Naive thymus-derived CD4-positive, alpha-beta T cell (primary cell): ENCODE measurements around the gene HEBP2. TPM values are rescaled to one million over a fixed set of nuclear protein-coding genes. Genes with fewer than 3 reads are reported as not detected.
A peak's percentile ranks its signal among the peaks of the same experiment; 100 is the strongest.

Source experiments
- ATAC-seq: fragments of 150-1000 bp; cut with Tn5 transposase; 2 replicates; pipeline ENCODE4 v1.10.0; 2021; ENCODE audit warnings: mild to moderate bottlenecking, moderate library complexity
- CTCF ChIA-PET: fragments of 350-600 bp; sonication (Branson Sonifier 250); formaldehyde crosslinking; loops from one replicate; lab custom pipeline; 2021; ENCODE audit warnings: antibody characterized with exemption; lab: Charles Lee
- POLR2A ChIA-PET: fragments of 350-600 bp; sonication (Branson Sonifier 250); formaldehyde crosslinking; loops from one replicate; lab custom pipeline; 2021; ENCODE audit warnings: antibody characterized with exemption, inconsistent platforms; lab: Charles Lee
- DNase-seq, 9 donors: peaks; one replicate each; pipeline versions ENCODE4 v3.0.0 to v3.0.0-alpha.2; 2020 to 2022; ENCODE audit warnings: mixed read lengths in 1 of 9
- H3K27ac ChIP-seq: one replicate; pipeline ENCODE4 v1.7.0; 2013; ENCODE audit warnings: mild to moderate bottlenecking, low read depth, low read length, moderate library complexity
- H3K27me3 ChIP-seq, 2 donors: one replicate each; pipeline ENCODE4 v1.7.0; 2013; ENCODE audit warnings: low read length in 2 of 2, mild to moderate bottlenecking in 2 of 2, moderate library complexity in 2 of 2; ENCODE audit not compliant: control insufficient read depth in 2 of 2, insufficient read depth in 2 of 2
- H3K36me3 ChIP-seq, 3 experiments: 1 replicate in 2 of 3; 2 replicates in 1 of 3; pipeline ENCODE4 v1.7.0; 2013; ENCODE audit warnings: low read length in 3 of 3, mild to moderate bottlenecking in 3 of 3, moderate library complexity in 1 of 3; ENCODE audit not compliant: insufficient read depth in 3 of 3, control insufficient read depth in 2 of 3
- H3K4me1 ChIP-seq, 2 donors: one replicate each; pipeline ENCODE4 v1.7.0; 2013; ENCODE audit warnings: low read length in 2 of 2, mild to moderate bottlenecking in 2 of 2, moderate library complexity in 1 of 2; ENCODE audit not compliant: control insufficient read depth in 2 of 2, insufficient read depth in 2 of 2
- H3K4me3 ChIP-seq: 2 replicates; pipeline ENCODE4 v1.7.0; 2013; ENCODE audit warnings: mild to moderate bottlenecking, low read length
- H3K9me3 ChIP-seq, 3 experiments: 1 replicate in 2 of 3; 2 replicates in 1 of 3; pipeline ENCODE4 v1.7.0; 2013; ENCODE audit warnings: low read length in 3 of 3; ENCODE audit not compliant: control insufficient read depth in 2 of 3
- H3K27ac Mint-ChIP-seq, 9 donors: one replicate each; pipeline ENCODE4 v1.8.0; 2020 to 2022; ENCODE audit warnings: mixed read lengths in 9 of 9, mild to moderate bottlenecking in 8 of 9, moderate library complexity in 5 of 9, inconsistent platforms in 2 of 9
- H3K27me3 Mint-ChIP-seq, 5 donors: one replicate each; pipeline ENCODE4 v1.8.0; 2021 to 2022; ENCODE audit warnings: mixed read lengths in 5 of 5, mild to moderate bottlenecking in 1 of 5
- H3K36me3 Mint-ChIP-seq, 5 donors: one replicate each; pipeline ENCODE4 v1.8.0; 2020 to 2022; ENCODE audit warnings: mixed read lengths in 5 of 5, mild to moderate bottlenecking in 3 of 5, inconsistent platforms in 1 of 5
- H3K4me1 Mint-ChIP-seq, 7 donors: one replicate each; pipeline ENCODE4 v1.8.0; 2020 to 2022; ENCODE audit warnings: mixed read lengths in 7 of 7, mild to moderate bottlenecking in 3 of 7, inconsistent platforms in 1 of 7
- H3K4me3 Mint-ChIP-seq, 10 donors: one replicate each; pipeline ENCODE4 v1.8.0; 2020 to 2022; ENCODE audit warnings: mild to moderate bottlenecking in 10 of 10, mixed read lengths in 10 of 10, moderate library complexity in 6 of 10, inconsistent platforms in 2 of 10
- H3K9me3 Mint-ChIP-seq, 11 donors: one replicate each; pipeline ENCODE4 v1.8.0; 2020 to 2022; ENCODE audit warnings: mixed read lengths in 11 of 11, mild to moderate bottlenecking in 4 of 11, inconsistent platforms in 1 of 11, moderate library complexity in 1 of 11
- intact Hi-C, 2 donors: fragments of 100-400 bp; cut with micrococcal nuclease; formaldehyde crosslinking; loops; one replicate each; pipeline ENCODE4 v1.15.1; 2023
- polyA plus RNA-seq, 2 donors: library from polyadenylated mRNA; unstranded; fragments of 300-500 nt; fragmentation: Illumina TruSeq; gene quantifications; one replicate each; pipeline ENCODE4 v1.2.3, GENCODE V29; 2021
- total RNA-seq, 6 experiments: library from RNA in 5 of 6; stranded (reverse) in 5 of 6; gene quantifications; 1 replicate in 5 of 6; 2 replicates in 1 of 6; pipeline ENCODE4 v1.2.3 and lab custom pipeline; 2021 to 2026

The HEBP2 gene
- total and polyA plus RNA-seq, 7 experiments from 2014 or later = 24.9 to 50.7 (median 41.0) TPM

DNA sequence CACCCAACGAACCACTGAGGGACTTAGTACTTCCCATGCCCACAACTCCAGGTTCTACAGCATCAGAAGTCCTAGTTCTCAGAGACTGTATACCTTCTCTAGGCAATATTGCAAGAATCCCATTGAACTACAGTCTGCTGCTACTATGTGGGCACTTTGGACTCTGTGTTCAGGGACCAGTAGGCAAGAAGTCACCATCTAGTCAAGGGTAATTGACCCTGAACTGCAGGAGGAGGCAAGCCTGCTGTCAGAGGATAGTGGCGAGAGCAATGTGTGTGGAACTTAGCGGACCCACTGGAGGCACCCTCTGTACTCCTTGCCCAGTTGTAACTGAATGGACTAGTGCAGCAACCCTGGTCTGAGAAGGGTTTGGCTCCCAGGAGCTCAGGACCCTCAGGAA is 15.7 kb downstream of the HEBP2 start:
- no peak for DNase-seq
- H3K4me1 Mint-ChIP-seq = peaks cover 6 to 17% (median 9%) of the 10 kb centered on the region in 7 donors
- Histone ChIP-seq H3K27me3 (no peaks in the 10 kb centered on the region), H3K36me3 (peaks cover 0 to 41% (median 0%) of the 10 kb centered on the region in 3 experiments), H3K9me3 (no peaks in the 10 kb centered on the region), H3K27ac (no peak overlapping the region), H3K4me1 (no peaks in the 10 kb centered on the region), H3K4me3 (no peak overlapping the region)
- H3K9me3 Mint-ChIP-seq = peaks cover 0 to 7% (median 1%) of the 10 kb centered on the region in 11 donors
- CTCF ChIA-PET = no interaction called here
- peaks cover 23 to 56% (median 37%) of the 10 kb centered on the region in 5 donors for H3K36me3 Mint-ChIP-seq
- intact Hi-C loops = loop anchor here in 1 of 2 donors (10.0 kb wide), 1 partner anchor 345 kb away; no protein-coding TSS in a partner anchor
- ATAC-seq = no peak
- no peaks in the 10 kb centered on the region for H3K27me3 Mint-ChIP-seq
- no peak overlapping the region for H3K4me3 Mint-ChIP-seq
- POLR2A ChIA-PET = interaction anchor here (0.5 kb wide), 1 partner anchor 32 kb away, joined by 3 read pairs; no protein-coding TSS in a partner anchor
- H3K27ac Mint-ChIP-seq = peak overlapping the region in 1 of 9 donors; percentile 12

DNA sequence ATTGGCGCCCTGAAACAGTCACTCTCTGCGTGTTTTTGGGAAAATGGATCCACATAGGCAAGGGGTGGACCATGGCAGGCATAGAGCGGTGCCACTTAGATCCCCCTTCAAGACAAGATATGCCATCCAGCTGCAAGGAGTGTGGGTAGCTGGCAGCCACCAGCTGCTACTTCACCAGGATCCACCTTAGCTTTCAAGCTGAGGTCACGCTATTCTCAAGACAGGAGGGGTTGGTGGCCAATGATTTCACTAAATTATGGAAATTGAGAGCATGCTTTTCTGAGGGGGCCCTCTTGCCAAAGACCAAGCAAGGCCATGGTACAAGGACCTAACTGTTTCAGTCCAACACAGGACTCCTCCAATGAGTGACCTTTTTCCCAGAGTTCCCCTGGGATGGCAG is 16.3 kb downstream of the HEBP2 start:
- Histone ChIP-seq H3K27ac (no peak overlapping the region), H3K36me3 (peaks cover 0 to 36% (median 0%) of the 10 kb centered on the region in 3 experiments), H3K4me3 (no peak overlapping the region), H3K9me3 (no peaks in the 10 kb centered on the region), H3K27me3 (no peaks in the 10 kb centered on the region), H3K4me1 (no peaks in the 10 kb centered on the region)
- peaks cover 0 to 7% (median 1%) of the 10 kb centered on the region in 11 donors for H3K9me3 Mint-ChIP-seq
- ChIA-PET POLR2A (interaction anchor here (0.5 kb wide), 1 partner anchor 33 kb away, joined by 3 read pairs; no protein-coding TSS in a partner anchor), CTCF (no interaction called here)
- H3K4me1 Mint-ChIP-seq = peaks cover 6 to 17% (median 9%) of the 10 kb centered on the region in 7 donors
- H3K27ac Mint-ChIP-seq = peak overlapping the region in 1 of 9 donors; percentile 15
- DNase-seq (no peak), ATAC-seq (no peak)
- peaks cover 19 to 51% (median 37%) of the 10 kb centered on the region in 5 donors for H3K36me3 Mint-ChIP-seq
- H3K4me3 Mint-ChIP-seq = no peak overlapping the region
- intact Hi-C loops = loop anchor here in 1 of 2 donors (10.0 kb wide), 1 partner anchor 344 kb away; no protein-coding TSS in a partner anchor
- no peaks in the 10 kb centered on the region for H3K27me3 Mint-ChIP-seq

DNA sequence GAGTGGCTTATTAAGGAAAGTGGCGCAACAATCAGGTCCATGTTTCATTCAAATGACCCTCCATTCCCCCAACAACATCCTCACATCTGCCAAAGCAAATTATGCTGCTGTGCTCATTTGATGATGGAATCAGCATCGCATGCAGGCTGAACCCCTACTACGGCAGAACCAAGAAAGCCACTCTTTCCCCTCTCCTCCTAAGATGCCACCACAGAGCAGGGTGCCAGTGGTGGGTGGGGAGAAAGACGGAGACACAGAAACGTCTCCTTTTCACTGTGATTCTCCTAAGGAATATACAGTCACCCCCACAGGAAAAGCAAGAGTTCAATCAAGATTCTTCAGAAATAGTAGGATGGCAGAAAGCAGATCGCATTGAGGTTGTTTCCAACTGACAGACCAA is 17.1 kb downstream of the HEBP2 start:
- H3K9me3 Mint-ChIP-seq = peaks cover 0 to 7% (median 1%) of the 10 kb centered on the region in 11 donors
- ATAC-seq (no peak), DNase-seq (no peak)
- intact Hi-C loops = loop anchor here in 1 of 2 donors (10.0 kb wide), 1 partner anchor 344 kb away; no protein-coding TSS in a partner anchor
- Histone ChIP-seq H3K4me1 (no peaks in the 10 kb centered on the region), H3K36me3 (peaks cover 0 to 29% (median 0%) of the 10 kb centered on the region in 3 experiments), H3K9me3 (no peaks in the 10 kb centered on the region), H3K27me3 (no peaks in the 10 kb centered on the region), H3K27ac (no peak overlapping the region), H3K4me3 (no peak overlapping the region)
- ChIA-PET POLR2A (no interaction called here), CTCF (no interaction called here)
- peaks cover 18 to 47% (median 34%) of the 10 kb centered on the region in 5 donors for H3K36me3 Mint-ChIP-seq
- peaks cover 6 to 17% (median 9%) of the 10 kb centered on the region in 7 donors for H3K4me1 Mint-ChIP-seq
- no peak overlapping the region for H3K4me3 Mint-ChIP-seq
- peak overlapping the region in 2 of 9 donors; percentile 15 to 35 for H3K27ac Mint-ChIP-seq
- H3K27me3 Mint-ChIP-seq = no peaks in the 10 kb centered on the region

DNA sequence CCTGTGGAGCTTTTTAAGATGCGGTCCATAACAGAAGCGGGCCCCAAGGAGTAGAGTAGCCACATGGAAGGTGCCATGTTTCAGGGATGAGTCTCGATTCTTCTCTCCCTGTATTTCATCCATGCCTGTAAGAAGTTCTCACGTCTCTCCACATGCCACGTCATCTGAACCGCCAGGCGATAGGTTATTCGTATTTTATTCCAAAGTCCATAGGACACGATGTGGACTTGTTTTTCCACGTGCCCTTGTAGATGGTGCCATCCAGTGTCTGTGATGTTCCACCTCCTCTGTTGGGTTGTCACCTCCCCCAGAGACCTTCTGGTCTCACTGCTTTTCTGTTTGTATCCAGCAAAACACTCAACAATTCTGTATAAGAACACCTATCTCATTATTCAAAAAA is 17.6 kb downstream of the HEBP2 start:
- ChIA-PET CTCF (no interaction called here), POLR2A (no interaction called here)
- H3K36me3 ChIP-seq = peaks cover 0 to 24% (median 0%) of the 10 kb centered on the region in 3 experiments
- DNase-seq (no peak), ATAC-seq (no peak)
- H3K9me3 ChIP-seq = no peaks in the 10 kb centered on the region
- peaks cover 15 to 42% (median 29%) of the 10 kb centered on the region in 5 donors for H3K36me3 Mint-ChIP-seq
- no peaks in the 10 kb centered on the region for H3K27me3 ChIP-seq
- intact Hi-C loops = loop anchor here in 1 of 2 donors (2.0 to 10.0 kb wide), 2 partner anchors 17 to 343 kb away; partner anchors contain the start of gene HEBP2
- no peak overlapping the region for H3K27ac Mint-ChIP-seq
- H3K27me3 Mint-ChIP-seq = no peaks in the 10 kb centered on the region
- peaks cover 6 to 17% (median 9%) of the 10 kb centered on the region in 7 donors for H3K4me1 Mint-ChIP-seq
- H3K27ac ChIP-seq = no peak overlapping the region
- no peak overlapping the region for H3K4me3 ChIP-seq
- H3K9me3 Mint-ChIP-seq = peaks cover 0 to 7% (median 1%) of the 10 kb centered on the region in 11 donors
- no peak overlapping the region for H3K4me3 Mint-ChIP-seq
- no peaks in the 10 kb centered on the region for H3K4me1 ChIP-seq

- ATAC-seq = no peak
- H3K4me3 ChIP-seq = no peak overlapping the region
- H3K36me3 ChIP-seq = peaks cover 0 to 17% (median 0%) of the 10 kb centered on the region in 3 experiments
- Mint-ChIP-seq H3K27me3 (peaks cover 0 to 2% (median 0%) of the 10 kb centered on the region in 5 donors), H3K9me3 (peaks cover 0 to 5% (median 0%) of the 10 kb centered on the region in 11 donors), H3K36me3 (peaks cover 12 to 31% (median 16%) of the 10 kb centered on the region in 5 donors), H3K4me1 (peaks cover 6 to 17% (median 9%) of the 10 kb centered on the region in 7 donors), H3K27ac (no peak overlapping the region), H3K4me3 (no peak overlapping the region)
- H3K9me3 ChIP-seq = no peaks in the 10 kb centered on the region
- no peak for DNase-seq
- no peaks in the 10 kb centered on the region for H3K27me3 ChIP-seq
- ChIA-PET CTCF (interaction anchor here (0.9 kb wide), 1 partner anchor 33 kb away, joined by 3 read pairs; no protein-coding TSS in a partner anchor), POLR2A (interaction anchor here (0.6 to 0.8 kb wide), 4 partner anchors 16 to 375 kb away, joined by 3 to 5 read pairs (median 4); partner anchors contain the start of gene HEBP2)
- intact Hi-C loops = loop anchor here in 1 of 2 donors (2.0 to 10.0 kb wide), 2 partner anchors 18 to 342 kb away; partner anchors contain the start of gene HEBP2
- H3K4me1 ChIP-seq = no peaks in the 10 kb centered on the region
- H3K27ac ChIP-seq = no peak overlapping the region
These were observed 18.8 kb downstream of the HEBP2 start for GRCh38 chr6:138422861-138423260.

GRCh38 chr6:138424004-138424904 is 20.2 kb downstream of the HEBP2 start:
- no peak overlapping the region for H3K4me3 Mint-ChIP-seq
- Histone ChIP-seq H3K4me3 (no peak overlapping the region), H3K27me3 (no peaks in the 10 kb centered on the region), H3K4me1 (no peaks in the 10 kb centered on the region), H3K27ac (no peak overlapping the region), H3K9me3 (no peaks in the 10 kb centered on the region), H3K36me3 (peaks cover 0 to 5% (median 0%) of the 10 kb centered on the region in 3 experiments)
- intact Hi-C loops = loop anchor here in 1 of 2 donors (10.0 kb wide), 1 partner anchor 341 kb away; no protein-coding TSS in a partner anchor
- ChIA-PET CTCF (interaction anchor here (0.6 kb wide), 1 partner anchor 178 kb away, joined by 3 read pairs; no protein-coding TSS in a partner anchor), POLR2A (interaction anchor here (0.5 kb wide), 1 partner anchor 52 kb away, joined by 3 read pairs; no protein-coding TSS in a partner anchor)
- H3K4me1 Mint-ChIP-seq = peaks cover 6 to 17% (median 11%) of the 10 kb centered on the region in 7 donors
- H3K27ac Mint-ChIP-seq = peak overlapping the region in 1 of 9 donors; percentile 52
- H3K9me3 Mint-ChIP-seq = peaks cover 0 to 4% (median 0%) of the 10 kb centered on the region in 11 donors
- peaks cover 0 to 3% (median 0%) of the 10 kb centered on the region in 5 donors for H3K27me3 Mint-ChIP-seq
- H3K36me3 Mint-ChIP-seq = peaks cover 0 to 17% (median 3%) of the 10 kb centered on the region in 5 donors
- DNase-seq = no peak
- no peak for ATAC-seq
